Measurements from ENCODE around the gene ZNF205.

The ZNF205 gene

GRCh38 chr16:3155181-3155580 lies 42.8 kb downstream of the ZNF205 start:
- TF ChIP-seq CTCF (IDR thresholded peaks at IDR 0.05; ENCODE audit: control insufficient read depth, insufficient read depth, low read depth, low read length, missing control alignments): no peak
- no peak overlapping the region for H3K4me3 ChIP-seq (ENCODE audit: control insufficient read depth, low read depth, low read length)
- no peak for DNase-seq (ENCODE audit: low read depth)

- no peak for DNase-seq (ENCODE audit: low read depth)
- TF ChIP-seq CTCF (IDR thresholded peaks at IDR 0.05; ENCODE audit: control insufficient read depth, insufficient read depth, low read depth, low read length, missing control alignments): no peak
- H3K4me3 ChIP-seq (ENCODE audit: control insufficient read depth, low read depth, low read length): no peak overlapping the region
Measured at GRCh38 chr16:3155972-3156371, 43.6 kb downstream of the ZNF205 start.

GRCh38 chr16:3157229-3158025 lies 45.0 kb downstream of the ZNF205 start:
- DNase-seq (ENCODE audit: low read depth): peak; percentile 84
- no peak for TF ChIP-seq CTCF (IDR thresholded peaks at IDR 0.05; ENCODE audit: control insufficient read depth, insufficient read depth, low read depth, low read length, missing control alignments)
- peak overlapping the region; percentile 56 for H3K4me3 ChIP-seq (ENCODE audit: control insufficient read depth, low read depth, low read length)

GRCh38 chr16:3158026-3158509 lies 45.7 kb downstream of the ZNF205 start:
- no peak for DNase-seq (ENCODE audit: low read depth)
- TF ChIP-seq CTCF (IDR thresholded peaks at IDR 0.05; ENCODE audit: control insufficient read depth, insufficient read depth, low read depth, low read length, missing control alignments): no peak
- H3K4me3 ChIP-seq (ENCODE audit: control insufficient read depth, low read depth, low read length): peak overlapping the region; percentile 56

GRCh38 chr16:3158510-3159314 lies 46.3 kb downstream of the ZNF205 start:
- DNase-seq (ENCODE audit: low read depth): no peak
- TF ChIP-seq CTCF (IDR thresholded peaks at IDR 0.05; ENCODE audit: control insufficient read depth, insufficient read depth, low read depth, low read length, missing control alignments): no peak
- peak overlapping the region; percentile 56 for H3K4me3 ChIP-seq (ENCODE audit: control insufficient read depth, low read depth, low read length)

- TF ChIP-seq CTCF (IDR thresholded peaks at IDR 0.05; ENCODE audit: control insufficient read depth, insufficient read depth, low read depth, low read length, missing control alignments): no peak
- no peak for DNase-seq (ENCODE audit: low read depth)
- H3K4me3 ChIP-seq (ENCODE audit: control insufficient read depth, low read depth, low read length): no peak overlapping the region
Measured at GRCh38 chr16:3161235-3162018, 49.0 kb downstream of the ZNF205 start.

Data from AG09309 (cell line).